HUES48 (cell line): ENCODE data around the gene AUTS2.

Experiments
- H3K27ac ChIP-seq: one replicate; pipeline ENCODE4 v1.7.0; 2013; ENCODE audit warnings: low read depth, low read length, inconsistent platforms
- H3K27me3 ChIP-seq: 2 replicates; pipeline ENCODE4 v1.6.1; 2013; ENCODE audit warnings: mild to moderate bottlenecking, low read length; ENCODE audit not compliant: control insufficient read depth, insufficient read depth
- H3K36me3 ChIP-seq: 2 replicates; pipeline ENCODE4 v1.6.1; 2013; ENCODE audit warnings: low read length; ENCODE audit not compliant: control insufficient read depth, insufficient read depth
- H3K4me1 ChIP-seq: 2 replicates; pipeline ENCODE4 v1.6.1; 2013; ENCODE audit warnings: mild to moderate bottlenecking, low read length; ENCODE audit not compliant: control insufficient read depth, insufficient read depth
- H3K4me3 ChIP-seq: 2 replicates; pipeline ENCODE4 v1.5.1; 2013; ENCODE audit warnings: mild to moderate bottlenecking, low read depth, low read length
- H3K9ac ChIP-seq: 2 replicates; pipeline ENCODE4 v1.6.1; 2013; ENCODE audit warnings: mild to moderate bottlenecking, low read depth, low read length, moderate library complexity
- H3K9me3 ChIP-seq: 2 replicates; pipeline ENCODE4 v1.6.1; 2013; ENCODE audit warnings: low read length; ENCODE audit not compliant: control insufficient read depth, insufficient read depth

AUTS2 gene

DNA sequence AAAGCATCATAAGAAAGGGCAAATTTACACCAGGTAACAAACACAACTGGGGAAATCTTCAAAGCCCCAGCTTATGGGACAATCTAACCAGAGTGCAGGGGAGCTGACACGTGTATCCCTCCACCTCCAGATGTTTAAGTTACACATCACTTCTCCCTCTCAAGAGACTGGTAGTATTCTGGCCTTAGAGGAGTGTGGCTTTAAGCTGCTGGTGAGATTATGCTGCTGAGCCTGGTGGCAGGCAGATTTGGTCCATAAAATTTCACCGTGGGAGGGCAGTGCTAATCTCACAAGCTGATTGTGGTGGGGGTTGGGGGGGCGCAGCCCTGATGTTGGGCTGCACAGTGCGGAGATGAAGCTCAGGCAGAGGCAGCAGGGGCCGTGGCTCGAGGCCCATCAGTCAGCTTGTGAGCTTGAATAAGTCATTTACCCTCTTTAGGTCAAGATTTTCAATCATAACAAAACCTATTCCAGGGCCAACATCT lies 1102.7 kb downstream of the AUTS2 start:
- Histone ChIP-seq H3K9ac (no peak overlapping the region), H3K4me1 (peaks cover 92% of the 10 kb centered on the region), H3K36me3 (peaks cover 50% of the 10 kb centered on the region), H3K27me3 (no peaks in the 10 kb centered on the region), H3K9me3 (no peaks in the 10 kb centered on the region), H3K27ac (peak overlapping the region; percentile 94), H3K4me3 (peak overlapping the region; percentile 7)

DNA sequence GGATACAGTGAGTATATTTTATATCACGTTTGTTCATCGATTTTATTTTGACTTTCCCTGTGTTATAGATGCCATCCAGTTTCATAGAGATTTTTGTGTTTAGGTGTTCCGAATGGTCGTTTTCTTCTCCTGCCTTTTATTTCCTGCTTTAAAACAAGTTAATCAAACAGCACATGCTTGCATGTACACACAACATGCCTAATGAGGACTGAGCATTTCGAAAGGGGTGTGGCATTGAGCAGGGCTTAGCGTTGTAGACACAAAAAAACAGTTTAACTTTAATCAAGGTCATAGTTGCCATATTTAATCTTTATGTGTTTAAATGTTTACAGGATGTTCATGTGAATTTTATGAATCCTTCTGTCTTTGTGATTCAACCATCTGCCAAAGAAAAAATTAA lies 1103.2 kb downstream of the AUTS2 start:
- Histone ChIP-seq H3K4me3 (peak overlapping the region; percentile 7; the same call in 1 of the 2 replicates), H3K27ac (no peak overlapping the region), H3K36me3 (peaks cover 50% of the 10 kb centered on the region), H3K4me1 (peaks cover 94% of the 10 kb centered on the region), H3K27me3 (no peaks in the 10 kb centered on the region), H3K9ac (no peak overlapping the region), H3K9me3 (no peaks in the 10 kb centered on the region)

DNA sequence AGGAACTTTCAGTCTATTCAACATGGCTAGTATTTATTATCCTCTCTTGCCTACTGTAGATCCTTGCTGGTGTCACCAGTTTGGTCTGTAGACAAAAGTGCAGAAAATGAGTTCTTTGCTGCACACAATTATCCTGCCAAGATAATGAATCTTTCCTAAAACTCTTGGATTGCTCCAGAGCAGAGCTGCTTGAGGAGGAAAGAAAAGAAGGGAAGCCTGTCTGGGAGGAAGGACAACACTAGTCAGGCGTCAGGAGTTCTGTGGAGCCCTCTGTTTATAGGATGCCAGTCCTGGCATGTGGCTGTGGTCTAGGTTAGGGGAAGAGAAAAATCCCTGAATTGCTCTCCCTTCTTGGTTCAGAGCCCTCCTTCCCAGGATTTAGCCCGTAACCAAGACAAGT lies 1103.7 kb downstream of the AUTS2 start:
- Histone ChIP-seq H3K4me1 (peaks cover 95% of the 10 kb centered on the region), H3K9ac (no peak overlapping the region)

DNA sequence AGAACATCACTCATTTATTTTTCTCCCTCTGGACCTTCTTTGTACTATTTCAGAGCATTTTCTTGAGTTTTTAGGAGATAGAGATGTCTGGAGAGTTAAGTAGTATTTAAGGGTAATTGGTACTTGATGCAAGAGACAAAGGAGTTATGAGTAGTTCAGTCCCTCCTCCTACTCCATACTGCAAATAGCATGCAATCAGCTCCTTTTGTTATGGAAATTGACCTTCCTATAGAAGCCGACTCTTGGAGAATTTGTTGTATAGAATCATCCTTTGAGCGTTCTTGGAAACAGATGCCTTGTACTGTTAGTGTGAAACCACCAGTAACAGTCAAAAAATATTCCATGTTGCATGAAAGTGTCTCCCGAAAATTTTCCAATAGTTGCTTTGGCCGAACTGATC lies 1105.5 kb downstream of the AUTS2 start:
- no peaks in the 10 kb centered on the region for H3K27me3 ChIP-seq
- H3K4me3 ChIP-seq, result peak overlapping the region; percentile 35
- H3K36me3 ChIP-seq, result peaks cover 54% of the 10 kb centered on the region
- H3K9me3 ChIP-seq, result no peaks in the 10 kb centered on the region
- peaks cover 93% of the 10 kb centered on the region for H3K4me1 ChIP-seq
- no peak overlapping the region for H3K9ac ChIP-seq
- peak overlapping the region; percentile 73 for H3K27ac ChIP-seq

More for the DNA sequence above, 1103.7 kb downstream of the AUTS2 start:
- Histone ChIP-seq H3K36me3 (peaks cover 55% of the 10 kb centered on the region), H3K4me3 (no peak overlapping the region), H3K27me3 (no peaks in the 10 kb centered on the region), H3K9me3 (no peaks in the 10 kb centered on the region), H3K27ac (no peak overlapping the region)

DNA sequence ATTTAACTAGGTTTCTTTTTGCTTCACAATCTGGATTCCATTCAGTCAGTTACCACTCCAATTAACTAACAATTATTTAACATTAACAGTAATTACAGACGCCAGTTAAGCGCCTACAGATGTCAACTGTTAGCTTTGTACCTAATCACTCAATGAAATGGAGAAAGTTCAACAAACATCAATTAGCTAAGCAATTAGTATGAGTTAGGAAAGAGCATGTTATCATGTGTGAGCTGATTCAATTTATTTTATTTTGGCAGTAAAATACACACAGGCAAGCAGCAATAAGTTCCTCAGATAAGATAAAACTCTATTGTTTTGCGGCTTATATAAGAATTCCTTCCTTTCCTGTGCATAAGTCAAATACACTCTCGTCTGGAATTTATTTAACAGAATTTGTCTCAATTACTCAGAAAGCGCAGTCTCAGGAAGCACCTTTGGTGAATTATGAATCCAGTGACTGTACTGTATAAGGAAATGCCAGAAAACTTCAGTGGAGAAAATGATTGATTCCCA lies 1106.6 kb downstream of the AUTS2 start:
- Histone ChIP-seq H3K9me3 (no peaks in the 10 kb centered on the region), H3K36me3 (peaks cover 49% of the 10 kb centered on the region), H3K27me3 (no peaks in the 10 kb centered on the region), H3K4me3 (no peak overlapping the region), H3K4me1 (peaks cover 91% of the 10 kb centered on the region), H3K27ac (peak overlapping the region; percentile 73), H3K9ac (no peak overlapping the region)

DNA sequence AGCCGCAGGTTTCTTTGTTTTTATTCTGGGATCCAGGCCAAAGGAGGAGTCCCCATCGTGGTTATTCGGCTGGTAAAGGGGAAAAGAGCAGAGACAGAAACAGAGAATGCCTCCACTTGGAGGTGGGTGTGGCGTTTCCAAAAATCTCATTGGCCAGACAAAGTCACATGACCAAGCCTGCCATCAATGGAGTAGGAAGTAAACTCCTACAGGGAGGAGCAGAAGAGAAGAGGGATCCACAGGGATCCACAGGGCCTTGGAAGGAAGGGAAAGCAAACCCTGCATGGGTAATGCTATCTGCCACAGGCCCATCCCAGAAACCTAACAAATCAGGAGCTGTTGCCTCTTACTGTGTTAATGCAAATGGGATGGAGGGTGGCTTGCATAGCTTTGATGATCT lies 1107.9 kb downstream of the AUTS2 start:
- Histone ChIP-seq H3K27me3 (no peaks in the 10 kb centered on the region), H3K36me3 (peaks cover 54% of the 10 kb centered on the region), H3K4me3 (no peak overlapping the region), H3K9ac (no peak overlapping the region), H3K27ac (no peak overlapping the region), H3K9me3 (no peaks in the 10 kb centered on the region), H3K4me1 (peaks cover 94% of the 10 kb centered on the region)

DNA sequence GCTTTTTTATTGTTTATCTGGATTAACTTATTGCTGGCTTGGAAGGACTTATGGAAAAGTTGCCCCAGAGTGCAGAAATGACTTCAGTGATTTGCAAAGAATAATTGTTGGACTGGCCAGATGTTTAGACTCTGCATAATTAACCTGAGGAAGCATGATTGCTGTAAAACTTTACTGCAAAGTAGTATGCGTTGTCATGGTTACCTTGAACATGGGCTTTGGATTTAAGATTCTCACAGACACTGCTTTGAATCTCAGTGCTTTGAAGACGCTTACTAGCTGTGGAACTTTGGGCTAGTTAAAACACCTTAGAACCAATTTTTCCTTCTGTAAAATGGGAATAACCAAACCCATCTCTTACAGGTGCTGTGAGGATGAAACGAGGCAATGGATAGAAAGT lies 1108.4 kb downstream of the AUTS2 start:
- Histone ChIP-seq H3K4me1 (peaks cover 89% of the 10 kb centered on the region), H3K27me3 (no peaks in the 10 kb centered on the region), H3K27ac (no peak overlapping the region), H3K36me3 (peaks cover 54% of the 10 kb centered on the region), H3K9ac (no peak overlapping the region), H3K9me3 (no peaks in the 10 kb centered on the region), H3K4me3 (no peak overlapping the region)

DNA sequence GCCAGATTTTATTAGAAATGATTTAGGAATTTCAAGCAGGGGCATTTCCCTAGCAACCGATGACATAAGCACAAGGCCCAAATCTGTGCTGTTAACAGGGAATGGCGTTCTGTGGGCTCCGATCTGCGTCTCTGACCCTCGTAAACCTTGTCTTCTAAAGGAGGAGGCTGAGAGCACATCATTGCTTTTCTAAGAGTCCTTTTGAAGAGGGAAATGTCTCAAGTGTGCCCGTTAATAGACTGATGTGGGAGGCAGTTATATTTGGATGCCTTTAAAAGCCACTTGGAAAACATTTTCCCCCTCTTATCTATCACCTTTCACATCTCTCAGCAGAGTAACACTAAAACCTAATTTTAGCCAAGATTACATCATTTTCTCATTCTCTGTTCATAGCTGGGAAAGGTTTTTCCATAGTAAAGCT lies 1109.6 kb downstream of the AUTS2 start:
- H3K4me3 ChIP-seq, result no peak overlapping the region
- no peak overlapping the region for H3K27ac ChIP-seq
- H3K36me3 ChIP-seq, result peaks cover 47% of the 10 kb centered on the region
- H3K4me1 ChIP-seq, result peaks cover 77% of the 10 kb centered on the region
- no peaks in the 10 kb centered on the region for H3K27me3 ChIP-seq
- H3K9me3 ChIP-seq, result no peaks in the 10 kb centered on the region
- H3K9ac ChIP-seq, result no peak overlapping the region

DNA sequence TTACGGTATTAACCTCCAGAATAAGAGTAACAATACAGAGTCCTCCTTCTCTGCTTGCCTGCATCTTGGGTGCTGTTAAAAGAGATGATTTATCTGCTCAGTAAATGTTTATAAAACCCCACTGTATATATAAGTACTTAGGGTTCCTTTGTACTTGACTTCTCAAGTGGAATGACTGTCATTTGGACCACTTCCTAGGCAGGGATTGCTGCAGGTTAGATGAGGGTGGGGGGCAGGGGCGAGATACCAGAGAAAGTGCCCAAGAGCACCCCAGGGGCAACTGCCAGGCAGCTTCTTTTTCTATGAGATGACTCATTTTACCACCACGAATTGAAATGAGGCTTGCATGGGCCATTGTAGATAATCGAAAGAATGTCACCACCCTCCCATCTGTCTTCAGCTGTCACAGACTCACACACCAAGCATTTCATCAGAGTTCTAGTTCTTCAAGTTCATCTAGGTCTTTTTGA lies 1111.8 kb downstream of the AUTS2 start:
- H3K27ac ChIP-seq, result no peak overlapping the region
- H3K9ac ChIP-seq, result no peak overlapping the region
- H3K4me1 ChIP-seq, result peaks cover 55% of the 10 kb centered on the region
- H3K9me3 ChIP-seq, result no peaks in the 10 kb centered on the region
- no peaks in the 10 kb centered on the region for H3K27me3 ChIP-seq
- no peak overlapping the region for H3K4me3 ChIP-seq
- peaks cover 42% of the 10 kb centered on the region for H3K36me3 ChIP-seq

DNA sequence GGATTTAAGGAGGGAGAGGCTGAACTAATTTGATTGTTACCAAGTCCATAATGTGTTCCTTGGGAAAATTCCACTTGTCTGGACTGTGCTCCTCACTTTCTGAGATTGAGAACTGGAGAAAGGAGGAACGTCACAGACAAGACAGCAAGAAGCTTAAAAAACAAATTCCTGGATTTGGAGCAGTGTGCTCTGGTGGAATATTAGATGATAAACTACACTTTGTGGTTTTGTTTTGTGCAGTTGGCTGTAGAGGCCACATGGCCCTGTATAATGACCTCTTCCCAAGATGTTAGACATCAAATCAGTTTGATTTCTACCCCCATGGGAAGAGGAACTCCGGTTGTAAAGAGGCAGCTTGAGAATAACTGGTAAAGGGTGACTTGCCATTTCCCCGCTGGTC lies 1112.4 kb downstream of the AUTS2 start:
- H3K27me3 ChIP-seq, result no peaks in the 10 kb centered on the region
- H3K36me3 ChIP-seq, result peaks cover 36% of the 10 kb centered on the region
- H3K9ac ChIP-seq, result no peak overlapping the region
- H3K9me3 ChIP-seq, result no peaks in the 10 kb centered on the region
- H3K4me1 ChIP-seq, result peaks cover 49% of the 10 kb centered on the region
- no peak overlapping the region for H3K27ac ChIP-seq
- no peak overlapping the region for H3K4me3 ChIP-seq

DNA sequence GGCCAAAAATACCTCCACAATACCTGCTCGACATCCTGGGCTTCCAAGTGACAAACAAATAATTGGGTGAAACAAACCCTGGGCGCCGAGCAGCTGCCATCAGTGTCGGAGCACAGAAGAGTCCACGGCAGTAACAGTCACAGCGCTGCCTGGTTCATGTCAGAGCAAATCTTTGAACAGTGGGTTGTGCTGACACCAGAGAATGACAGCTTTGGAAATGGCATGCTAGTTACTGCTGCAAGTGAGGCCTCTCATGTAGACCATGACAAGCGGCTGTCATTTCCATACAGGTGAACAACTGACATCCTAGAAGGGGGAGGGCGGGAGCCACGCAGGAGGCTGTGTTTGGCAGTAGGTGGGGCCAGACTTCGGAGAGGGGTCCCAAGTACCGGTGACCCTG lies 1113.2 kb downstream of the AUTS2 start:
- no peak overlapping the region for H3K4me3 ChIP-seq
- no peak overlapping the region for H3K9ac ChIP-seq
- H3K4me1 ChIP-seq, result peaks cover 41% of the 10 kb centered on the region
- no peaks in the 10 kb centered on the region for H3K27me3 ChIP-seq
- H3K36me3 ChIP-seq, result peaks cover 32% of the 10 kb centered on the region
- H3K9me3 ChIP-seq, result no peaks in the 10 kb centered on the region
- H3K27ac ChIP-seq, result no peak overlapping the region
